Medulla oblongata (tissue), 1 donor: ENCODE measurements around the gene MRE11.

Source experiments
- DNase-seq: peaks from one replicate; pipeline ENCODE4 v3.0.0-alpha.2; 2015; ENCODE audit errors: extremely low spot score

Gene MRE11

DNA sequence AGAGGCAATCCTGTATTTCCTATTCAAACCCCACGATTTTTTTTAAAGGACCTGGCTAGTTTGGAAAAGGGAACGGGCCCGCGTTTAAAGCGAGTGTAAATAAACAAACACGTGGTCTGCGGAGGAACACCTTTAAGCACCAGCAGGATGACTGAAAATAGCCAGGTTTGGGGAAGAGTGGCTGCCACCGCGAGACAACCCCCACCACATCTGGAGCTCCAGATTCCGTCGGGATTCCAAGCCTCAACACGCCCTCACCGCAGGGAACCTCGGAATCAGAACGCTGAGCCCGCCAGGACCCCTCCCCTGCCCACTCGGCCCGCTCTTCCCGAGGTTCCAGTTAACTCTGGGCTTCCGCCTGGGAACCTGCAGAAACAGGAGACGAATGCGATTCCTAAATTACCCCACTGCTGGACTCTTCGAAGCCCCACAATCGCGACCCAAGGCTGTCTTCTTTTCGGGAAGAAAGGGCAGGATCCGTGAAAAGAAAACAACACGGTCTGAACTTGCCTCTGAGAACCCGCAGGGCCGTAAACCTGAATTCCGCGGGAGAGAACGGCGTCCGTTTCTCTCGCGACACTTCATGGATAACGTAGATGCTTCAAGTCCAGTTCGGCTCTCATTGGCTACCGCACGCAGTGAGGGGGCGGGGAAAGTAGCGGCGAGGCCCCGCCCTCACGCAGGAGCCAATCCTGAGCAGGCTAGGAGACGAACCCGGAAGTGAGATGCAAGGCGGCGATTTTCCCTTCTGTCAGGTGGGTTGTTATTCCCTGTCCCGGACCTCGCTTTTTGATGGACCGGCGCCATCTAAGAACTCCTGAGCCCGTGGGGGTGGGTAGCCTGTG is at the start of gene MRE11, which contains the start of gene ANKRD49:
MRE11 (minus strand) TSS at position 564 of the 845 bp plus-strand sequence. CDS start 1,043 bp downstream, outside the sequence.
ANKRD49 (plus strand) TSS at position 704 of the 845 bp plus-strand sequence. CDS start 2,710 bp downstream, outside the sequence.
- peak; percentile 99 for DNase-seq

GRCh38 chr11:94539420-94539819 is 45.8 kb upstream of the MRE11 start:
- DNase-seq: no peak

- DNase-seq: no peak
These were observed 43.5 kb upstream of the MRE11 start for GRCh38 chr11:94537031-94537600.

DNA sequence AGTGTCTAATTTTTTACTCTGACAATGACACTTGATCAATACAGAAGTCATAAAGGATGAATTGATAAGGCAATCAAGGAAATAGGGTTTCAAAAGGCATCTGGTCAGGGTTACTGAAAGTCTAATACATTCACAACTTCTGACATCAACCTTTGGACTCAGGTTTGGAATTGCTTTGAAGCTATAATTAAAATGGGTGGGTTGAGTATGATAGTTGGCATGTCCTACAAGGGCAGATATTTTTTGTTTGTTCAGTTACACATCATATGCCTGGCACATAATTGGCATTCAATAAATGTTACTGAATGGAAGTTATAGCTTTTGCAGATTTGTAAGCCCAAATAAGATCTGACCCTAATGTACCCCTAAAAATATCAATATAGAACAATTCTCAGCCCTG is 42.7 kb upstream of the MRE11 start:
- no peak for DNase-seq

DNA sequence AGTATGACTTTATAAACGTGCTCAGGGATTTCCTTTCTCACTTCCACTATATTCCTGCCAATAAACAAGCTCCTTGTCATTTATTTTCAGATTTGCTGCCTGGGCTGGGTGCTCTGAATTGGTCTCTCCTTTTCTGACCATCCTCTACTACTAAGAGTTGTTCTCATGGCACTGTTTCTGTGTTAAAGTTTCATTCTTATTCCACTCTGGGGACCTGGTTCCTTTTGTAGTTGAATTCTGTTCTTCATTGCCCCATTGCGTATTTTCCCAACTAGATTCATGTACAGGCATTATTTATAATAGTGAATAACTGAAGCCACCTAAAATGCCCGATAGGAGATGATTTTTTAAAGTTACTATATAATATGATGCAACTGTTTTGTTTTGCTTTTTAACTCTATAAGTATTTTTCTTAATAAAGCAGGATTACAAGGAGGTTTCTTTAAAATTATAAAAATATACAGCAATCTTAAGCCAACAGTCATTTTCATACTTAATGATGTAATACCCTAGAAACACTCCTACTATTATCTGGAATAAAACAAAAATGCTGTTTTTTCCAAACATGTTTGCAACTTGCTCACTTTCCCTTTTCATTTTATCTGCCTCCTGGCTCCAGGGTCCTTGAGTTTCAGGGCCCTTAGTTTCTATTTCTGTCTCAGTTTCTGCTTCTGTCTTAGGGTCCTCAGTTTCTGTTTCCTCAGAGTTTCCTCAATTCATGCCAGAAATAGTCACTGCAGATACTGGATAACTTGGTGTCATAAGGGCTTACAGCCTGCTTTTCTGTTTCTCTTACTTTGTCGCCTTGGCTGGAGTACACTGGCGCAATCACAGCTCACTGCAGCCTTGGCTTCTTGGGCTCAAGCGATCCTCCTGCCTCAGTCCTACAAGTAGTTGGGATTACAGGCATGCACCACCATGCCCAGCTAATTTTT is 40.3 kb upstream of the MRE11 start:
- DNase-seq: peak; percentile 65

DNA sequence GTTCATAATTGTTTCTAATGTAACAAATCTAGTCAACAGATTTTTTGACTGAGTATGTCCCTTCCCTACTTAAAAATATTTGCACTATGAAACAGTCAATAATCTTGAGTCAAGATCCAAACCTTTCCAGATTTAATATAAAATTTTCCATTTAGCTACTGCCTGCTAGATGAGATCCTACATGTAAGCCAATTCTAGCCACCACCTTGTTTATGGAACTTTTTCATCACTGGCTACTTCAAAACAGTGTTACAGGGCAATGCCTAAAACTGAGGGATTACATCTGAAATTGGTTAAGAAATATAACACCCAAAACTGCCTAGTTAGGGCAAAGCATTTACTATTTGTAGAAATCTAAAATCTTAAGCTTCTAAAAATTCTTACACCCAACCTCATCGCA is 39.6 kb upstream of the MRE11 start:
- no peak for DNase-seq

GRCh38 chr11:94532211-94532610 is 38.6 kb upstream of the MRE11 start:
- no peak for DNase-seq

DNA sequence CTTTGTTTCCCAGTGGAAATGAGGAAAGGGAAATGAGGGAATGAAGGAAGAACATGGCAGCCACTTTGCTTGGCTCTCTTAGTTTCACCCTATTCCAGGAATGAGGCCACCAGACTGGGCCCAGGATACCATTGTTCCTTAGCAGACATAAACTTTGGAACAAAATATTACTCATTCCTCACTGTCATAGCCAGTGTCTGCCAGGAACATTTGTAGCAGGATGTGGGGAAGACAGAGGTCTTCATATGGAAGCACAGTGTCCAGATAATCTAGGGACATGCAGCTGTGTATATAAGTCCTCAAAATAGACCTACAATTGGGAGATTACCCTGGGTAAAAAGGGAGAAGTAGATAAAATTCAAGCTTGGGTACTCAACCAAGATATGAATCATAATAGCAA is 34.9 kb upstream of the MRE11 start:
- DNase-seq: no peak

GRCh38 chr11:94526645-94527438 is 33.2 kb upstream of the MRE11 start:
- no peak for DNase-seq

- DNase-seq: peak; percentile 83
These were observed 32.1 kb upstream of the MRE11 start for GRCh38 chr11:94525546-94526324.

- no peak for DNase-seq
These were observed 30.7 kb upstream of the MRE11 start for GRCh38 chr11:94524341-94524740.

- DNase-seq: no peak
These were observed 28.0 kb upstream of the MRE11 start for GRCh38 chr11:94521684-94522083.

DNA sequence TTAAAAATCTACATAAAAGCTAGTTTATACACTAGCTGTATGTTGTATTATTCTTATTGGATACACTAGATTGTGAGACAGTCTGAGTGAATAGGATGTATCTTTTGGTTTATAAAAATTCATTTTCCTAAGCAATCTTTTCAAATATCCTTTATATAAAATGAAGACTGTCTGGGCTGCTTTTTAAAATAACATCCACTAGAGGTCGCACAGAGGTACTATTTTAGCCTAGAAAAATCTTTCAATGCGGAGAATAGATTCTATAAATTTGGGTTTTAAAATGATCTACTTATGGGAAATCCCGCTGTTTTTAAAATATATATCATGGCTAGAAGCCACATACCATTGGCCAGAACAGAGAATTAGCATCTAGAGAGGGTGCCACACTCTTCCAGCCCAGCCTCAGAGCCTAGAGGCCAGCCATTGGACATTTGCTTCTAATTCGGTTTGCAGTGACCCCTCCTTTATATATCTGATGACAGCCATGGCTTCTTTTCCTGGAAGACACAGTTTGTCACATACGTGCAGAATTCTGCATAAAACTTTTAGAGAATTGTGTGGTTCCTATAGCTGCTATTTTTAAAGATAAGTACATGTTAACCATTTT is 25.9 kb upstream of the MRE11 start:
- DNase-seq: peak; percentile 67

DNA sequence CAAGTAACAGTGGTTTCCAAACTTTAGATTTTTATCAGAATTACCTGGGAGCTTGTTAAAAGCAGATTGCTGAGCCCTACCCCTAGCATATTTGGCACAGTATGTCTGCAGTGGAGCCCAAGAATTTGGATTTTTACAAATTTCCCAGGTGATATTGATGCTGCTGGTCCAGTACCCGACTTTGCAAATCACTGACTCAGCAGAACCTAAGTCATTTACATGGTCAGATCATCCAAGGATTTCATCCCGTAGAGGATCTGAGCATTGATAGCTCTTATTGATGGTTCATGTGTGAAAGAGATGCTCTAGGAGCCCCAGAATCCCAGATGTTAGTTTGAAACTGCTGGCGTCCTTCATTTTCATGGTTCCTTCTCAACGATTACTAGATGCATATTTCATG is 24.7 kb upstream of the MRE11 start:
- DNase-seq: no peak

DNA sequence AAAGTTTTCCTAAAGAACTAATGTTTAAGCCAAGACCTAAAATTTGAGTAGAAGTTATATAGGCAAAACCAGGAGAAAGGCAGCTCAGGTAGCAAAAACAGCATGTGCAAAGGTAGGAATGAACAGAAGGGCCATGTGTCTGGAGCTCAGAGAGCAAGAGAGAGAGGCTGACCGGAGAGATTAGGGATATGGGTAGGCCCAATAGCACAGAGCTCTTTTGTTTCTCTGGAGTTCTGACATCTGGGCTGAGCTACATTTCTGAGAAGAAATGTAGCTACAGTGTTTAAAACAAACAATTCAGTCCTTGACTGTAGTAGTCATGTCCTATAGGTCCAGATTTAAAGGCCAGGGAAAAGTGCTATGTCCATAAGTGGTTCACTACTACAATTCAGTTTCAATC is 23.1 kb upstream of the MRE11 start:
- DNase-seq: no peak

DNA sequence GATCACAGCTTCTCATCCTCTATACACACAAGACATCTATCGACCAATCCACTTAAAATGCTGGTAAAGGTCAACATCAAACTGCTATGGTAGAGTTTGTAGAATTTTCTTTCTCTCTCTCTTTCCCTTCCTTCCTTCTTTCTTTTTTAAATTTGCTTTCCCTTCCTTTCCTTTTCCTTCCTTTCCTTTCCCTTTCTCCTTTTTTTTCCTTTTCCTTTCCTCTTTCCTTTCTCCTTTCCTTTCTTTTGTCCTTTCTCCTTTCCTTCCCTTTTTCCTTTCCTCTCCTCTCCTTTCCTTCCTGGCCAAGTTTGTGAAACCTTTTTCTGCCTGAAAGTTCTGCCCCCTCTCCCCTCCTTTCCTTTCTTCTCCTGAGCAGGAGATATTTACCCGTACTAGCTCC is 21.8 kb upstream of the MRE11 start:
- no peak for DNase-seq

- DNase-seq: no peak
These were observed 19.4 kb upstream of the MRE11 start for GRCh38 chr11:94513091-94513490.

DNA sequence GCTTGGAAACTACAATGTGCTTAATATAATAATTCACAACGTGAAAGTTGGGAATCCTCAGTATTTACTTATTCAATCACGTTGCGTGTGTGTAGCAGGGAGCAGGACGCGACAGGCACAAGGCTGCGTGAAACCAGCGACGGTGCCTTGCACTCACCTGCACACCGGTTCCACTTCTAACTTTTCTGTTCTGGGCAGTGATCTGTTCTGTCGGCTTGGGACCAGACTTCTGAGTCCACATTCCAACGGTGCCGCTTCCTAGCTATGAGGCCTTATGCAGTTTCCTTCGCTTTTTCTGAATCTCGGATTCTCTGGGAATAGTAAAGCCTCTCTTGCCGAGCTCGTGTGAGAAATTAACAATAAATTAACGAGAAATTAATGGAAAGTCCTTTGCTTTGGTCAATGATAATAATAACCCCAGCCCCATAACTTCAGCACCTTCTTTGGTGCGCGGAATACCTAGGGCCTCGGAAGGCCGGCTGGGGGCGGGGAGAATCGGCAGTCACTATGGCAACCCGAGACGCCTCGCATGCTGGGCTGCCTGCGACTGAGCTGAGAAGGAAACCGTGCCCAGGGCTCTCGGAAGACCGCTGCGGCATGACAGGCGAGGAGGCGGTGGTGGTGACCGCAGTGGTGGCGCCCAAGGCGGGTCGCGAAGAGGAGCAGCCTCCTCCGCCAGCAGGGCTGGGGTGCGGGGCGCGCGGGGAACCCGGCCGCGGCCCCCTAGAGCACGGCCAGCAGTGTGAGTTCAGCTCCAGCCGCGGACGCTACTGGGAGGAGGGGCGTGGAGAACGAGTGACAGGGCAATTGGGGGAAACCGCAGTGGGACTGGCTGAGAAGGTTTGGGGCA is 18.5 kb upstream of the MRE11 start, which contains the start of gene C11orf97:
C11orf97 (plus strand) TSS at position 530 of the 850 bp plus-strand sequence; CDS start at position 598, 68 bp downstream.
- peak; percentile 45 for DNase-seq

DNA sequence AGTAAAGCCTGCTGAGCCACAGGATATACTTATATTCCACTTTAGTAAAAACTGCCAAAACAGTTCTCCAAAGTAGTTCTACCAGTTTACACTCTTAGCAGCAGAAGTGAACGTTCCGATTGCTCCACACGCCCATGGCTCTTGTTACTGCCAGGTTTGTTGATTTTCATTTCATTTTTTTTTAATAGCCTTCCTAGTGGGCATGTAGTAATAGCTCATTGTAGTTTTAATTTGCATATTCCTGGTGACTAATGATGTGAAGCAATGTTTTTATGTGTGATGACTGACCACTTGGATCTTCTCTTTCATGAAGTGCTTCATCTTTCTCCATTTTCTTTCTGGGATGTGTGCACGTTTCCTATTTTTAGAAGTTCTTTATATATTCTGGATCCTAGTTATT is 13.8 kb upstream of the MRE11 start:
- no peak for DNase-seq
